Sigmoid colon (tissue), 7 donors: ENCODE results near the gene RHEB. TPM values are rescaled to one million over a fixed set of nuclear protein-coding genes. Genes with fewer than 3 reads are reported as not detected.
A peak's percentile ranks its signal among the peaks of the same experiment; 100 is the strongest.

Experiments
- DNase-seq: peaks from one replicate; pipeline ENCODE4 v3.0.0-alpha.2; 2019
- H3K27ac ChIP-seq, 4 donors: fragments of 200-600 bp; sonication (generic); one replicate each; pipeline ENCODE4 v1.5.1; 2016 to 2019; ENCODE audit warnings: mild to moderate bottlenecking in 1 of 4
- H3K27me3 ChIP-seq, 3 donors: fragments of 200-600 bp; sonication (generic); one replicate each; pipeline ENCODE4 v1.5.1; 2019; ENCODE audit warnings: mild to moderate bottlenecking in 1 of 3
- H3K36me3 ChIP-seq, 4 donors: fragments of 200-600 bp; sonication (generic); one replicate each; pipeline ENCODE4 v1.5.1; 2016 to 2019
- H3K4me1 ChIP-seq, 4 donors: fragments of 200-600 bp; sonication (generic); one replicate each; pipeline ENCODE4 v1.5.1; 2017 to 2019
- H3K4me3 ChIP-seq, 4 donors: fragments of 200-600 bp; sonication (generic); one replicate each; pipeline ENCODE4 v1.5.1; 2017 to 2019; ENCODE audit warnings: mild to moderate bottlenecking in 2 of 4, moderate library complexity in 1 of 4
- H3K9me3 ChIP-seq, 4 donors: fragments of 200-600 bp in 3 of 4; sonication (generic) in 3 of 4; one replicate each; pipeline versions ENCODE4 v1.5.1 to v1.6.1; 2013 to 2019
- EP300 ChIP-seq, 4 donors: sonication (generic); formaldehyde crosslinking; IDR thresholded peaks; one replicate each; pipeline ENCODE4 v1.6.1; 2017; ENCODE audit warnings: antibody characterized with exemption in 4 of 4
- POLR2A ChIP-seq, 2 donors: fragments of 450-650 bp; IDR thresholded peaks; one replicate each; pipeline ENCODE4 v1.6.1; 2016; ENCODE audit warnings: antibody characterized with exemption in 2 of 2, mild to moderate bottlenecking in 2 of 2, moderate library complexity in 2 of 2
- POLR2AphosphoS5 ChIP-seq, 4 donors: sonication (generic); formaldehyde crosslinking; IDR thresholded peaks; one replicate each; pipeline ENCODE4 v1.6.1; 2017; ENCODE audit warnings: antibody characterized with exemption in 4 of 4
- WGBS, 2 donors: extraction: QIAGEN DNeasy Blood & Tissue Kit; methylation state at CpG; one replicate each; pipeline ENCODE4 v1.1.7; 2013; 5-methylcytosine and 5-hydroxymethylcytosine counted together
- intact Hi-C: fragments of 100-400 bp; cut with DNase I; formaldehyde crosslinking; loops from one replicate; pipeline ENCODE4 v1.15.1; 2023
- polyA plus RNA-seq, 3 donors: library from polyadenylated mRNA; stranded (reverse); fragments of 200-250 nt; gene quantifications; one replicate each; pipeline ENCODE4 v1.2.3, GENCODE V29; 2013
- total RNA-seq, 4 donors: library from RNA; depleted of rRNA; stranded (reverse); fragments of >200 nt; gene quantifications; one replicate each; pipeline ENCODE4 v1.1.0, GENCODE V29; 2016
- TF ChIP-seq, protein P1 (sequence below), 4 experiments: fragments of 450-650 bp in 3 of 4; fragments of 200-600 bp in 1 of 4; IDR thresholded peaks; one replicate each; pipeline ENCODE4 v1.5.1; 2016 to 2019; ENCODE audit warnings: antibody characterized with exemption in 4 of 4, mild to moderate bottlenecking in 3 of 4, moderate library complexity in 2 of 4
- donor health status: healthy with polysubstance abuse.
- donor health status: Bipolar disorder and iron deficiency.
- donor health status: healthy.

RHEB gene
- total and polyA plus RNA-seq, 7 donors: 48.3 to 162 (median 121) TPM

GRCh38 chr7:151446412-151446811 lies 73.3 kb downstream of the RHEB start:
- WGBS, 2 donors: 93 to 94% methylated on average over 2 of the region's 2 CpGs
- intact Hi-C loops: loop anchor here (5.0 kb wide), 2 partner anchors 34 to 199 kb away; partner anchors contain the start of genes SMARCD3 and WDR86
- peak; percentile 54 for DNase-seq
- H3K4me3 ChIP-seq: no peak overlapping the region
- H3K4me1 ChIP-seq: peaks cover 0 to 11% (median 4%) of the 10 kb centered on the region in 4 donors
- H3K27ac ChIP-seq: no peak overlapping the region
- H3K9me3 ChIP-seq: no peaks in the 10 kb centered on the region
- H3K36me3 ChIP-seq: no peaks in the 10 kb centered on the region
- H3K27me3 ChIP-seq: no peaks in the 10 kb centered on the region
- TF ChIP-seq POLR2A (IDR thresholded peaks at IDR 0.05) (no peak), EP300 (IDR thresholded peaks at IDR 0.05) (no peak), POLR2AphosphoS5 (IDR thresholded peaks at IDR 0.05) (no peak)

GRCh38 chr7:151444632-151445031 lies 75.1 kb downstream of the RHEB start:
- H3K27me3 ChIP-seq: peaks cover 0 to 5% (median 0%) of the 10 kb centered on the region in 3 donors
- H3K4me1 ChIP-seq: peaks cover 0 to 29% (median 22%) of the 10 kb centered on the region in 4 donors
- H3K27ac ChIP-seq: no peak overlapping the region
- TF ChIP-seq EP300 (IDR thresholded peaks at IDR 0.05): no peak
- TF ChIP-seq POLR2A (IDR thresholded peaks at IDR 0.05): no peak
- TF ChIP-seq, protein P1, sequence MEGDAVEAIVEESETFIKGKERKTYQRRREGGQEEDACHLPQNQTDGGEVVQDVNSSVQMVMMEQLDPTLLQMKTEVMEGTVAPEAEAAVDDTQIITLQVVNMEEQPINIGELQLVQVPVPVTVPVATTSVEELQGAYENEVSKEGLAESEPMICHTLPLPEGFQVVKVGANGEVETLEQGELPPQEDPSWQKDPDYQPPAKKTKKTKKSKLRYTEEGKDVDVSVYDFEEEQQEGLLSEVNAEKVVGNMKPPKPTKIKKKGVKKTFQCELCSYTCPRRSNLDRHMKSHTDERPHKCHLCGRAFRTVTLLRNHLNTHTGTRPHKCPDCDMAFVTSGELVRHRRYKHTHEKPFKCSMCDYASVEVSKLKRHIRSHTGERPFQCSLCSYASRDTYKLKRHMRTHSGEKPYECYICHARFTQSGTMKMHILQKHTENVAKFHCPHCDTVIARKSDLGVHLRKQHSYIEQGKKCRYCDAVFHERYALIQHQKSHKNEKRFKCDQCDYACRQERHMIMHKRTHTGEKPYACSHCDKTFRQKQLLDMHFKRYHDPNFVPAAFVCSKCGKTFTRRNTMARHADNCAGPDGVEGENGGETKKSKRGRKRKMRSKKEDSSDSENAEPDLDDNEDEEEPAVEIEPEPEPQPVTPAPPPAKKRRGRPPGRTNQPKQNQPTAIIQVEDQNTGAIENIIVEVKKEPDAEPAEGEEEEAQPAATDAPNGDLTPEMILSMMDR (IDR thresholded peaks at IDR 0.05): no peak
- no peak for TF ChIP-seq POLR2AphosphoS5 (IDR thresholded peaks at IDR 0.05)
- no peak for DNase-seq
- H3K36me3 ChIP-seq: no peaks in the 10 kb centered on the region
- no peak overlapping the region for H3K4me3 ChIP-seq
- intact Hi-C loops: loop anchor here (5.0 kb wide), 2 partner anchors 32 to 197 kb away; partner anchors contain the start of genes SMARCD3 and WDR86
- no peaks in the 10 kb centered on the region for H3K9me3 ChIP-seq
- 80 to 81% methylated on average over 1 of the region's 1 CpG for WGBS, 2 donors

GRCh38 chr7:151442776-151443496 lies 76.8 kb downstream of the RHEB start:
- intact Hi-C loops: no loop called here
- Histone ChIP-seq H3K36me3 (no peaks in the 10 kb centered on the region), H3K4me3 (no peak overlapping the region), H3K27ac (peak overlapping the region in 1 of 4 donors; percentile 28), H3K4me1 (peaks cover 0 to 29% (median 24%) of the 10 kb centered on the region in 4 donors), H3K27me3 (peaks cover 0 to 8% (median 0%) of the 10 kb centered on the region in 3 donors), H3K9me3 (no peaks in the 10 kb centered on the region)
- no peak for TF ChIP-seq POLR2A (IDR thresholded peaks at IDR 0.05)
- no peak for TF ChIP-seq POLR2AphosphoS5 (IDR thresholded peaks at IDR 0.05)
- TF ChIP-seq, protein P1 (IDR thresholded peaks at IDR 0.05): no peak
- no peak for TF ChIP-seq EP300 (IDR thresholded peaks at IDR 0.05)
- WGBS, 2 donors: 76 to 85% methylated on average over 10 of the region's 10 CpGs
- DNase-seq: peak; percentile 29

GRCh38 chr7:151440799-151441445 lies 78.8 kb downstream of the RHEB start:
- Histone ChIP-seq H3K27ac (peak overlapping the region; percentile 2 to 65 (median 34)), H3K36me3 (no peaks in the 10 kb centered on the region), H3K4me3 (no peak overlapping the region), H3K9me3 (no peaks in the 10 kb centered on the region), H3K27me3 (peaks cover 0 to 8% (median 0%) of the 10 kb centered on the region in 3 donors), H3K4me1 (peaks cover 0 to 46% (median 39%) of the 10 kb centered on the region in 4 donors)
- no peak for TF ChIP-seq POLR2A (IDR thresholded peaks at IDR 0.05)
- TF ChIP-seq POLR2AphosphoS5 (IDR thresholded peaks at IDR 0.05): no peak
- TF ChIP-seq EP300 (IDR thresholded peaks at IDR 0.05): no peak
- DNase-seq: peak; percentile 66
- intact Hi-C loops: no loop called here
- WGBS, 2 donors: 30 to 51% methylated on average over 10 of the region's 10 CpGs

DNA sequence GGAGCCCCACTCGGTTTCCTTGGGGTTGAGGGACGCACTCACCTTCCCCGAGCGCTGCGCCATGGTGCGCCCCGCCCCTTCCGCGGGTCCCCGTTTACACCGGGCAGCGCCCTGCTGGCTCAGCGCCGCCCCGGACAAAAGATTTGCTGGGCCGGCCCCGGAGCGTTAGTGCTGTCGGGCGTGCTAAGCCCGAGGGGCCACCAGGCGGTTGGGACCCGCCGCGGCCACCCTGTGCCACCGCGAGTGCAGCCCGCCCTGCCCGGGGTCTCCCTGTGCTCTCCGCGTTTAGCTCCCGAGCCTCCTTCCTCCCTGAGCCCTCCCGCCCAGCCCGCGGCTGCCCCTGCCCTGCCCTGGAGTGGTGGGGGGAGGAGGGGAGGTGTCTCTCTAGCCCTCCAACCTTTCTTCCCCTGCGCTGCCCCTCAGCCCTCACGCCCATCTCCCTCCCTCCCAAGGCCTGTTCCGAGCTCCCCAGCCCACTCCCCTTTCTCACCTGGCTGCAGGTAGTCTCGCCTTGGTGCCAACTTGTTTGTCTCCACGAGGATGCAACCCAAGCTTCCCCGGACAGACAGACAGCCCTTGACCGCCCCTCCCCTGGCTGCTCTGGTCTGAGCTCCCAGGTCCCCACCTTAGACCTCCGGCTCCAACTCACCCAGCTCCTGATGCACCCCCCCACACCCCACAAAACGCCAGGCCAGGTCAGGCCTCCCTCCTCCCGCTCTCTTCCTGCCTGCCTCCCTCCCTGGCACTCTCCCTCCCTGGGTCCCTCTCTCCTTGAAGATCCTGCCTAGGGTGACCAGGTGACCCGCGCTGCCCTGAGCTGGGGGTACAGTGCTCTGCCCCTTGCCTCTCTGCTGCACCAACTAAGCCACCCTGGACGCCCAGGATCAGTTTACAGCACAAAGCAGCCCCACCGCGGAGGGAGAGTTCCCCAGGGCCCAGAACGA lies 79.6 kb downstream of the RHEB start, which contains the start of gene CRYGN:
Gene CRYGN (minus strand): TSS at position 287 of the 944 bp plus-strand sequence. CDS start 224 bp downstream, at position 63.
- Histone ChIP-seq H3K27ac (peak within 1 kb of the TSS; percentile 2 to 65 (median 34)), H3K4me3 (peak within 1 kb of the TSS; percentile 8 to 47 (median 37)), H3K36me3 (no peaks in the 10 kb centered on the region), H3K4me1 (peaks cover 0 to 48% (median 39%) of the 10 kb centered on the region in 4 donors), H3K27me3 (peaks cover 0 to 8% (median 0%) of the 10 kb centered on the region in 3 donors), H3K9me3 (no peaks in the 10 kb centered on the region)
- intact Hi-C loops: no loop called here
- TF ChIP-seq, protein P1 (IDR thresholded peaks at IDR 0.05): no peak
- TF ChIP-seq POLR2A (IDR thresholded peaks at IDR 0.05) (no peak), POLR2AphosphoS5 (IDR thresholded peaks at IDR 0.05) (no peak), EP300 (IDR thresholded peaks at IDR 0.05) (no peak)
- 12 to 18% methylated on average over 51 of the region's 51 CpGs for WGBS, 2 donors
- DNase-seq: peak; percentile 69
